NT2/D1 (cell line): ENCODE data around the gene TSPAN12.

Source experiments
- DNase-seq: peaks from one replicate; pipeline ENCODE4 v3.0.0-alpha.2; 2011; ENCODE audit warnings: low read depth, low spot score
- H3K27me3 ChIP-seq: 2 replicates; pipeline ENCODE4 v1.6.0; 2011; ENCODE audit warnings: mild to moderate bottlenecking; ENCODE audit not compliant: insufficient read length, insufficient read depth
- H3K36me3 ChIP-seq: 2 replicates; pipeline ENCODE4 v1.6.1; 2011; ENCODE audit warnings: mild to moderate bottlenecking, low read length, mixed read lengths; ENCODE audit not compliant: insufficient read depth, insufficient read length
- H3K4me1 ChIP-seq: 2 replicates; pipeline ENCODE4 v1.5.1; 2011; ENCODE audit not compliant: insufficient read depth, insufficient read length
- H3K4me3 ChIP-seq: 2 replicates; pipeline ENCODE4 v1.5.1; 2011; ENCODE audit warnings: low read depth; ENCODE audit not compliant: insufficient read length
- H3K9ac ChIP-seq: 2 replicates; pipeline ENCODE4 v1.6.0; 2011; ENCODE audit warnings: low read depth; ENCODE audit not compliant: insufficient read length
- H3K9me3 ChIP-seq: 2 replicates; pipeline ENCODE4 v1.5.1; 2011; ENCODE audit warnings: mild to moderate bottlenecking, low read length; ENCODE audit not compliant: insufficient read depth
- SUZ12 ChIP-seq: IDR thresholded peaks from 2 replicates; pipeline ENCODE4 v1.6.1; 2011; ENCODE audit not compliant: insufficient read length, insufficient read depth; ENCODE audit errors: extremely low read depth
- YY1 ChIP-seq: IDR thresholded peaks from 2 replicates; pipeline ENCODE4 v1.6.1; 2011; ENCODE audit not compliant: insufficient read length, insufficient read depth
- ZNF274 ChIP-seq: IDR thresholded peaks from 2 replicates; pipeline ENCODE4 v1.6.1; 2011; ENCODE audit warnings: mild to moderate bottlenecking, low read depth, low read length

Gene TSPAN12

GRCh38 chr7:120874016-120874415 is 16.1 kb upstream of the TSPAN12 start:
- Histone ChIP-seq H3K36me3 (no peaks in the 10 kb centered on the region), H3K9ac (no peak overlapping the region), H3K4me3 (no peak overlapping the region), H3K9me3 (no peaks in the 10 kb centered on the region), H3K27me3 (no peaks in the 10 kb centered on the region), H3K4me1 (no peaks in the 10 kb centered on the region)
- TF ChIP-seq ZNF274 (no peak), SUZ12 (no peak), YY1 (no peak)
- no peak for DNase-seq

- Histone ChIP-seq H3K9ac (no peak overlapping the region), H3K9me3 (no peaks in the 10 kb centered on the region), H3K36me3 (no peaks in the 10 kb centered on the region), H3K4me3 (no peak overlapping the region), H3K4me1 (no peaks in the 10 kb centered on the region), H3K27me3 (no peaks in the 10 kb centered on the region)
- TF ChIP-seq SUZ12 (no peak), YY1 (no peak), ZNF274 (no peak)
- no peak for DNase-seq
These were observed 15.5 kb upstream of the TSPAN12 start for GRCh38 chr7:120873401-120873800.

- TF ChIP-seq SUZ12 (no peak), ZNF274 (no peak), YY1 (no peak)
- H3K9me3 ChIP-seq: no peaks in the 10 kb centered on the region
- H3K9ac ChIP-seq: no peak overlapping the region
- H3K27me3 ChIP-seq: no peaks in the 10 kb centered on the region
- no peaks in the 10 kb centered on the region for H3K4me1 ChIP-seq
- no peak for DNase-seq
- no peak overlapping the region for H3K4me3 ChIP-seq
- no peaks in the 10 kb centered on the region for H3K36me3 ChIP-seq
These were observed 11.8 kb upstream of the TSPAN12 start for GRCh38 chr7:120869700-120870099.

- Histone ChIP-seq H3K9me3 (no peaks in the 10 kb centered on the region), H3K4me1 (no peaks in the 10 kb centered on the region), H3K36me3 (no peaks in the 10 kb centered on the region), H3K4me3 (no peak overlapping the region), H3K9ac (no peak overlapping the region), H3K27me3 (no peaks in the 10 kb centered on the region)
- DNase-seq: no peak
- TF ChIP-seq SUZ12 (no peak), YY1 (no peak), ZNF274 (no peak)
These were observed 10.0 kb upstream of the TSPAN12 start for GRCh38 chr7:120867932-120868331.

GRCh38 chr7:120865191-120865981 is 7.4 kb upstream of the TSPAN12 start:
- no peak overlapping the region for H3K4me3 ChIP-seq

GRCh38 chr7:120864141-120864900 is 6.4 kb upstream of the TSPAN12 start:
- DNase-seq: no peak
- H3K9me3 ChIP-seq: no peaks in the 10 kb centered on the region
- TF ChIP-seq YY1 (no peak), SUZ12 (no peak), ZNF274 (no peak)
- no peaks in the 10 kb centered on the region for H3K27me3 ChIP-seq
- no peaks in the 10 kb centered on the region for H3K4me1 ChIP-seq
- no peak overlapping the region for H3K9ac ChIP-seq
- no peaks in the 10 kb centered on the region for H3K36me3 ChIP-seq
- no peak overlapping the region for H3K4me3 ChIP-seq

More at GRCh38 chr7:120865191-120865981, 7.4 kb upstream of the TSPAN12 start:
- TF ChIP-seq SUZ12: no peak
- no peak for TF ChIP-seq ZNF274
- no peak for TF ChIP-seq YY1
- no peak for DNase-seq
- no peaks in the 10 kb centered on the region for H3K4me1 ChIP-seq
- no peaks in the 10 kb centered on the region for H3K36me3 ChIP-seq
- H3K27me3 ChIP-seq: no peaks in the 10 kb centered on the region
- H3K9ac ChIP-seq: no peak overlapping the region
- no peaks in the 10 kb centered on the region for H3K9me3 ChIP-seq

GRCh38 chr7:120862987-120863590 is 5.1 kb upstream of the TSPAN12 start:
- Histone ChIP-seq H3K9me3 (no peaks in the 10 kb centered on the region), H3K27me3 (no peaks in the 10 kb centered on the region), H3K9ac (no peak overlapping the region), H3K4me1 (no peaks in the 10 kb centered on the region), H3K4me3 (no peak overlapping the region), H3K36me3 (no peaks in the 10 kb centered on the region)
- TF ChIP-seq ZNF274 (no peak), YY1 (no peak), SUZ12 (no peak)
- no peak for DNase-seq
